Hepatocyte (in vitro differentiated cells): Measurements from ENCODE around the gene GUCY1A1.

Experiments
- EZH2 ChIP-seq: fragments of 200-600 bp; sonication (generic); IDR thresholded peaks from 2 replicates; pipeline ENCODE4 v1.6.1; 2016; ENCODE audit warnings: antibody characterized with exemption, mild to moderate bottlenecking, borderline replicate concordance
- EZH2phosphoT487 ChIP-seq: fragments of 200-600 bp; sonication (generic); IDR thresholded peaks from one replicate; pipeline ENCODE4 v1.6.1; 2018; ENCODE audit warnings: antibody characterized with exemption, mild to moderate bottlenecking, low read depth, moderate library complexity; ENCODE audit not compliant: unreplicated experiment, severe bottlenecking
- TF ChIP-seq, protein P1 (sequence below): fragments of 200-600 bp; sonication (generic); IDR thresholded peaks from 2 replicates; pipeline ENCODE4 v1.5.1; 2016; ENCODE audit warnings: antibody characterized with exemption, mild to moderate bottlenecking; ENCODE audit not compliant: poor library complexity

DNA sequence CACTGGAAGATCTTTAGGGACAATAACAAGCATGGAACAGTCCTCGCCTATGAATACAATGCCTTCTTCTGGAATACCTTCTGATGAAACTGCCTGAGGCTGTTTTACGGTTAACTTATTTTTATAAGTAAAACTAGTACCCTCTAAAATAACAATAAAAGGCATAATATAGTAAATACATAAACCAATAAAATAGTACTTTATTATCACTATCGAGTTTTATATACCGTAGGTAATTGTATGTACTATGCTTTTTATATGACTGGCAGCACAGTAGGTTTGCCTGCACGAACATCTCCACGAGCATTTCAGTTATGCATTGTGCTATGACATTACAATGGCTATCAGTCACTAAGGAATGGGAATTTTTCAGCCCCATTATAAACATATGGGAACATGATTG lies 8.0 kb downstream of the GUCY1A1 start:
- TF ChIP-seq, protein P1, sequence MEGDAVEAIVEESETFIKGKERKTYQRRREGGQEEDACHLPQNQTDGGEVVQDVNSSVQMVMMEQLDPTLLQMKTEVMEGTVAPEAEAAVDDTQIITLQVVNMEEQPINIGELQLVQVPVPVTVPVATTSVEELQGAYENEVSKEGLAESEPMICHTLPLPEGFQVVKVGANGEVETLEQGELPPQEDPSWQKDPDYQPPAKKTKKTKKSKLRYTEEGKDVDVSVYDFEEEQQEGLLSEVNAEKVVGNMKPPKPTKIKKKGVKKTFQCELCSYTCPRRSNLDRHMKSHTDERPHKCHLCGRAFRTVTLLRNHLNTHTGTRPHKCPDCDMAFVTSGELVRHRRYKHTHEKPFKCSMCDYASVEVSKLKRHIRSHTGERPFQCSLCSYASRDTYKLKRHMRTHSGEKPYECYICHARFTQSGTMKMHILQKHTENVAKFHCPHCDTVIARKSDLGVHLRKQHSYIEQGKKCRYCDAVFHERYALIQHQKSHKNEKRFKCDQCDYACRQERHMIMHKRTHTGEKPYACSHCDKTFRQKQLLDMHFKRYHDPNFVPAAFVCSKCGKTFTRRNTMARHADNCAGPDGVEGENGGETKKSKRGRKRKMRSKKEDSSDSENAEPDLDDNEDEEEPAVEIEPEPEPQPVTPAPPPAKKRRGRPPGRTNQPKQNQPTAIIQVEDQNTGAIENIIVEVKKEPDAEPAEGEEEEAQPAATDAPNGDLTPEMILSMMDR: no peak
- TF ChIP-seq EZH2phosphoT487 (no peak), EZH2 (no peak)
